Upper lobe of right lung (tissue), 1 donor: ENCODE data around the gene NKPD1. TPM values are rescaled to one million over a fixed set of nuclear protein-coding genes. Genes with fewer than 3 reads are reported as not detected.

Experiments used
- ATAC-seq: fragments of 200-7000 bp; cut with Tn5 transposase; one replicate; pipeline ENCODE4 v1.9.1; 2020; ENCODE audit warnings: mild to moderate bottlenecking, moderate library complexity
- DNase-seq: peaks from one replicate; pipeline ENCODE4 v3.0.0-alpha.2; 2020
- H3K27ac ChIP-seq: fragments of 200-600 bp; one replicate; pipeline ENCODE4 v1.8.0; 2022
- H3K27me3 ChIP-seq: fragments of 200-600 bp; one replicate; pipeline ENCODE4 v1.8.0; 2022; ENCODE audit warnings: mild to moderate bottlenecking
- H3K36me3 ChIP-seq: fragments of 200-600 bp; one replicate; pipeline ENCODE4 v1.8.0; 2022
- H3K4me1 ChIP-seq: fragments of 200-600 bp; one replicate; pipeline ENCODE4 v1.8.0; 2022
- H3K4me3 ChIP-seq: fragments of 200-600 bp; one replicate; pipeline ENCODE4 v1.8.0; 2022; ENCODE audit warnings: mild to moderate bottlenecking
- H3K9me3 ChIP-seq: fragments of 200-600 bp; one replicate; pipeline ENCODE4 v1.8.0; 2022
- intact Hi-C: fragments of 100-400 bp; cut with DNase I; formaldehyde crosslinking; loops from one replicate; pipeline ENCODE4 v1.11.0; 2022
- total RNA-seq: library from RNA; stranded (reverse); fragmentation: NEBNext Ultra II Directional; extraction: Animal tissue kit (Norgen Biotek cat#: 25700); gene quantifications from one replicate; pipeline ENCODE4 v1.2.1, GENCODE V29; 2021
- TF ChIP-seq, protein P1 (sequence below): fragments of 200-600 bp; IDR thresholded peaks from one replicate; pipeline ENCODE4 v1.8.0; 2022; ENCODE audit warnings: antibody characterized with exemption
- donor health status: DM: no; HTN: yes; CAD: no; lungs with severe emphysema.

Gene NKPD1
- total RNA-seq, 1 donor from 2014 or later: not detected

DNA sequence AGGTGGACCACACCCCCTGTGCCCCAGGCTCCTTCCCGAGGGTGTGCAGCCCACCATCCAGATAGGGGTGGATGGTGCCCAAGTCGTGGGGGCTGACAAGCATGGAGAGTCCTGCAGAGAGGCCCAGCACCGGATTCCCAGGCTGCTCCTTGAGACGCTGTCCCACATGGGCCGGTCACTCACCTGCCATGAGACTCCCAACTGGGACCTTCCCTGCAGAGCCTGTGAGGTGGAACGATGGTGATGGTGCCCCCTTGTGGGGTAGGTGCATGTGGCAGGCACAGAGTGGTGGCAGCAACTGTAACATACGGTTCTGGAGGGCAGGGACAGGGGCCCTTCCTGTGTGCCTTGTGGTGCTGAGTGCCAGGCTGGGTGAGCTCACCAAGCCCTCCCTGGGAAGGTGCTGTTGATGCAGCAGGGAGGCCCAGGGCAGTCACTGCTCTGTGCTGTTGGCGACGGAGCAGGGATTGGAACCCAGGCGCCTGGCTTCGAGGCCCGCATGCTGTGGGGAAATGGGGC, 34.7 kb downstream of the NKPD1 start:
- peak; percentile 91 for ATAC-seq
- TF ChIP-seq, protein P1, sequence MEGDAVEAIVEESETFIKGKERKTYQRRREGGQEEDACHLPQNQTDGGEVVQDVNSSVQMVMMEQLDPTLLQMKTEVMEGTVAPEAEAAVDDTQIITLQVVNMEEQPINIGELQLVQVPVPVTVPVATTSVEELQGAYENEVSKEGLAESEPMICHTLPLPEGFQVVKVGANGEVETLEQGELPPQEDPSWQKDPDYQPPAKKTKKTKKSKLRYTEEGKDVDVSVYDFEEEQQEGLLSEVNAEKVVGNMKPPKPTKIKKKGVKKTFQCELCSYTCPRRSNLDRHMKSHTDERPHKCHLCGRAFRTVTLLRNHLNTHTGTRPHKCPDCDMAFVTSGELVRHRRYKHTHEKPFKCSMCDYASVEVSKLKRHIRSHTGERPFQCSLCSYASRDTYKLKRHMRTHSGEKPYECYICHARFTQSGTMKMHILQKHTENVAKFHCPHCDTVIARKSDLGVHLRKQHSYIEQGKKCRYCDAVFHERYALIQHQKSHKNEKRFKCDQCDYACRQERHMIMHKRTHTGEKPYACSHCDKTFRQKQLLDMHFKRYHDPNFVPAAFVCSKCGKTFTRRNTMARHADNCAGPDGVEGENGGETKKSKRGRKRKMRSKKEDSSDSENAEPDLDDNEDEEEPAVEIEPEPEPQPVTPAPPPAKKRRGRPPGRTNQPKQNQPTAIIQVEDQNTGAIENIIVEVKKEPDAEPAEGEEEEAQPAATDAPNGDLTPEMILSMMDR: peak; percentile 75
- peak; percentile 82 for DNase-seq
- no peaks in the 10 kb centered on the region for H3K27me3 ChIP-seq
- no peaks in the 10 kb centered on the region for H3K9me3 ChIP-seq
- intact Hi-C loops: no loop called here
- H3K36me3 ChIP-seq: no peaks in the 10 kb centered on the region
- H3K4me3 ChIP-seq: no peak overlapping the region
- H3K4me1 ChIP-seq: peaks cover 3% of the 10 kb centered on the region
- no peak overlapping the region for H3K27ac ChIP-seq

DNA sequence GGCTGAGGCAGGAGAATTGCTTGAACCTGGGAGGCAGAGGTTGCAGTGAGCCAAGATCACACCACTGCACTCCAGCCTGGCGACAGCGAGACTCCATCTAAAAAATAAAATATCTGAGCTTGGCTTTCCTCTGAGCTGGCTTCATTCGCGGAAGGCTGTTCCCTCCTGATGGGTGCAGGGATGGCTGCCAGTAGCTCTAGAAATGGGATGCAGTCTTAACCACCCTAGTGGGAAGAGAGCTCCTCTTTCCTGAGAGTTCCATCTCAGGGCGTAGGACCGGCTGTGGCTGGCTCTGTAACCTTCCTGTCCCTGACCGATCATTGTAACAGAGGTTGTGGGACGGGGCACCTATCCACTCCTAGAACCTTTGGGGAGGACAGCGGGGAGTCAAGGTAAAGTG, 35.4 kb downstream of the NKPD1 start:
- Histone ChIP-seq H3K27ac (no peak overlapping the region), H3K4me3 (no peak overlapping the region), H3K4me1 (peaks cover 3% of the 10 kb centered on the region), H3K27me3 (no peaks in the 10 kb centered on the region), H3K9me3 (no peaks in the 10 kb centered on the region), H3K36me3 (no peaks in the 10 kb centered on the region)
- DNase-seq (no peak), ATAC-seq (no peak)
- intact Hi-C loops: no loop called here
- TF ChIP-seq, protein P1: no peak

DNA sequence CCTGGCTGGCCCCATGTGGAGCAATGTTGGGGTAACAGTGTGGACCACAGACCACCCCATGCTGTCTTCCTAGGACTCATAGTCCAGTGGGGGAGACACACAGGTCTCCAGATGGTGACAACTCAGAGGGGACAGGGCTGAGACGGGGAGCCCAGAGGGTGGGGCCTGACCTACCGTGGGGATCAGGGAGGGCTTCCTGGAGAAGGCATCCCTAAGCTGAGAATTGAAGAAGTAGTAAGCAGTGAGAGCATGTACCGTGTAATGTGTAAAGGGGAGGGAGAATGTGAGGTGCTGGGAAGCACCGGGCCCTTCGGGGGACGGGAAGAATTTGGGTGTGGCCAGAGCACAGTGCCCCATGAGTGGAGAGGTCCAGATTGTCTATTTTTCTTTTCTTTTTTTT, 36.8 kb downstream of the NKPD1 start:
- ATAC-seq: no peak
- Histone ChIP-seq H3K9me3 (no peaks in the 10 kb centered on the region), H3K36me3 (no peaks in the 10 kb centered on the region), H3K27ac (no peak overlapping the region), H3K4me1 (peaks cover 3% of the 10 kb centered on the region), H3K4me3 (no peak overlapping the region), H3K27me3 (no peaks in the 10 kb centered on the region)
- no peak for DNase-seq
- intact Hi-C loops: no loop called here
- TF ChIP-seq, protein P1: no peak

DNA sequence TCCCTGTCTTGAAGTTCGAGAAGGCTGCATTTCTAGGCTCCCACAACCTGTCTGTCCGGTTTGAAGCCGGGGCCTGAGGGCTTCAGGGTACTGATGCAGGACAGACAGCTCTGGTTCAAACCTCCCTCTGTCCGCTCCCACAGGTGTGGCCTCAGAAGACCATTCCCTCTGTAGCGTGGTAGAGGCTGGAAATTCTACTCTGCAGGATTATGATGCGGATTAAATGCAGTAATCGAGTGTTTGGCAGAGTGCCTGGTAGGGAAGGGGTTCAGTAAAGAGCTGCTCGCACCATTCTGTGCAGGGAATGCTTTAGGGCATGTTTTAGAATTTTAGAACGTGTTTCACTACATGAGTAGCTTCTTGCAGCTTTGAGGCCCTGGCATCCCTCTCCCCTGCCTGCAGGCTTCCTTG, 37.3 kb downstream of the NKPD1 start:
- TF ChIP-seq, protein P1: no peak
- Histone ChIP-seq H3K27me3 (no peaks in the 10 kb centered on the region), H3K4me3 (no peak overlapping the region), H3K36me3 (no peaks in the 10 kb centered on the region), H3K9me3 (no peaks in the 10 kb centered on the region), H3K27ac (no peak overlapping the region), H3K4me1 (peaks cover 3% of the 10 kb centered on the region)
- intact Hi-C loops: no loop called here
- ATAC-seq: no peak
- no peak for DNase-seq

DNA sequence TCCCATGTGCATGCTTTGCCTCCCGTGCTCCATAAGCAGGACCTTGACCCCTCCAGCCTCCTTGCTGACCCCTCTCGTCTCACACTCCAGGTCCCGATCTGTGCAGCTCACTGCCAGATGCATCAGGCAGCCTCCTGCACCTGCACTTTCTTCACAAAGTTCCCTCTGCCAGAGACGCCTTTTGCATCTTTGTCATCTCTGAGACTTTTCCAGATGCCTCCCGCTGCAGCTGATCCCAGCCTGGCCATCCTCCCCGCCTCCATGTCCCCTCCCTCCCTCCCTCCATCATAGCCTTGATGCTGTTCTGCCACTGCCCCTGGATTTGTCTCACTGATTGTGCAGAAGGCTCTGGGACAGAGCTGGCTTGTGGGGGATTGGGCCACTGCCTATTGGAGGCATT, 38.0 kb downstream of the NKPD1 start:
- intact Hi-C loops: no loop called here
- Histone ChIP-seq H3K4me1 (peaks cover 4% of the 10 kb centered on the region), H3K9me3 (no peaks in the 10 kb centered on the region), H3K4me3 (no peak overlapping the region), H3K36me3 (no peaks in the 10 kb centered on the region), H3K27ac (no peak overlapping the region), H3K27me3 (no peaks in the 10 kb centered on the region)
- DNase-seq (no peak), ATAC-seq (no peak)
- TF ChIP-seq, protein P1: no peak

DNA sequence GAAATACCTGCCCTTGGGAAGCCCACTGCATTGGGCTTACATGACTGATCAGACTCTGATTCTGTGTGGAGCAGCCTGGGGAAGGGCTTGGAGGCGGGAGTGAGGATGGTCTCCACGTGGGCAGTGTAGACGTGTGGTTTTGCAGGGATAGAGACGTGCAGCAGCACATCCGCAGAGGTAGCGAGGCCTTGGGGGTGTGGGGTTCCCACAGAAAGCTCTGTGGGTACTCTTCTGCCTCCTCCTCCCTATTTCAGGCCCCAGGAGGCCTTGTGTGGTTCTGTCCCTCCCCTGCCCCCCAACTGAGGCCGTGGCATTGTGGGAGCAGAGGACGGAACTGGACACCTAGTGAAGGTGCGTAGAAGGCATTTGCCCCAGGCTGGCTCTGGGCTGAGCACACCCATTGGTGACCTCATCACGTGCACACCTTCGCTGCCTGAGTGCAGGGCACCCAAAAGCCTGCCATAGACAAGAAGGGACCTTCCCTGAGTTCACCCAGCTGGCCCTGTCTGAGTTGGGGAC, 38.9 kb downstream of the NKPD1 start:
- Histone ChIP-seq H3K4me3 (no peak overlapping the region), H3K27ac (no peak overlapping the region), H3K4me1 (peaks cover 12% of the 10 kb centered on the region), H3K27me3 (no peaks in the 10 kb centered on the region), H3K9me3 (no peaks in the 10 kb centered on the region), H3K36me3 (no peaks in the 10 kb centered on the region)
- DNase-seq (no peak), ATAC-seq (no peak)
- TF ChIP-seq, protein P1: no peak
- intact Hi-C loops: no loop called here
